ENCODE data around the gene PRPF38A.
"Not testable (repeated sequence)": the region's sequence is repeated elsewhere in the genome, so short reads cannot be mapped to it uniquely, and the experiment has no call there.

PRPF38A gene

DNA sequence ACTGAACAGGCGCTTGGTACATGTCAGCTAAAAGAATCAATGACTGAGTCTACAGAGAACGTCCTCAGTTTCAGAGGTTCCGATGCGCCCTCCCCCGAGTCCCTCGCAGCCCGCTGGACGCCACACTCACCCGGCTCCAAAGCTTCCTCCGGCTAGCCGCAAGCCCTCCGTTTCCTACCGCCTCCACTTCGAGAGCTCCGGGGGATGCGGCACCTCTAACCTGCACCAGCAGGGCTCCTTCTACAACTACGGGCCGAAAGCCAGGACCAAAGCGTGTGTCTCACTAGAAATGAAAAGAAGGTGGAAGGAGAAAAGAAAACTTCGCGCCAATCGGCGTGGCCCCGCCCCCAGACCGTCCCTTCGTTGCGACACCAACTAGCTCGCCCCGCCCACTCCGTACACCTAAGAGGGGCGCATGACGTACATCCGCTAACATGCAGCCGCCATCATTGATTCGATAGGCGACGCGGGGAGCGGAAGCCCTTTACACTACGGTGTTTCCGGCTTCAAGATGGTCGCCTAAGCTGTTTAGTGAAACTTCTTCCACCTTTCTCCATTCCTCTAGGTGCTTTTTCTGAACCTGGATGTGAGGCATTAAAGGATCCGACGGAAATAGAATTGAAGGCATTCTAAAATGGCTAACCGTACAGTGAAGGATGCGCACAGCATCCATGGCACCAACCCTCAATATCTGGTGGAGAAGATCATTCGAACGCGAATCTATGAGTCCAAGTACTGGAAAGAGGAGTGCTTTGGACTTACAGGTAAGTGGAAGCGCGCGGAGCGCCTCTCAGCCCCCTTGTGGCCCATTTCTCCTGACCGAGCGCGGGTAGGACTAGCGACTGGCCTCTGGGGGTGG, at the start of gene PRPF38A, which contains the start of gene ORC1:
Gene PRPF38A (plus strand): TSS at position 487 of the 859 bp plus-strand sequence. CDS start 148 bp downstream, at position 635.
Gene ORC1 (minus strand): TSS at position 308 of the 859 bp plus-strand sequence. CDS start 2,200 bp downstream, outside the sequence.
- DNase-seq: peak; percentile 95

- DNase-seq: no peak
These were observed 49.0 kb upstream of the PRPF38A start for GRCh38 chr1:52355436-52355835.

- DNase-seq: no peak
These were observed 48.4 kb upstream of the PRPF38A start for GRCh38 chr1:52355847-52356505.

- no peak for DNase-seq
These were observed 47.5 kb upstream of the PRPF38A start for GRCh38 chr1:52356818-52357355.

- no peak for DNase-seq
These were observed 47.0 kb upstream of the PRPF38A start for GRCh38 chr1:52357397-52357796.

GRCh38 chr1:52358851-52359497, 45.4 kb upstream of the PRPF38A start:
- no peak for DNase-seq

DNA sequence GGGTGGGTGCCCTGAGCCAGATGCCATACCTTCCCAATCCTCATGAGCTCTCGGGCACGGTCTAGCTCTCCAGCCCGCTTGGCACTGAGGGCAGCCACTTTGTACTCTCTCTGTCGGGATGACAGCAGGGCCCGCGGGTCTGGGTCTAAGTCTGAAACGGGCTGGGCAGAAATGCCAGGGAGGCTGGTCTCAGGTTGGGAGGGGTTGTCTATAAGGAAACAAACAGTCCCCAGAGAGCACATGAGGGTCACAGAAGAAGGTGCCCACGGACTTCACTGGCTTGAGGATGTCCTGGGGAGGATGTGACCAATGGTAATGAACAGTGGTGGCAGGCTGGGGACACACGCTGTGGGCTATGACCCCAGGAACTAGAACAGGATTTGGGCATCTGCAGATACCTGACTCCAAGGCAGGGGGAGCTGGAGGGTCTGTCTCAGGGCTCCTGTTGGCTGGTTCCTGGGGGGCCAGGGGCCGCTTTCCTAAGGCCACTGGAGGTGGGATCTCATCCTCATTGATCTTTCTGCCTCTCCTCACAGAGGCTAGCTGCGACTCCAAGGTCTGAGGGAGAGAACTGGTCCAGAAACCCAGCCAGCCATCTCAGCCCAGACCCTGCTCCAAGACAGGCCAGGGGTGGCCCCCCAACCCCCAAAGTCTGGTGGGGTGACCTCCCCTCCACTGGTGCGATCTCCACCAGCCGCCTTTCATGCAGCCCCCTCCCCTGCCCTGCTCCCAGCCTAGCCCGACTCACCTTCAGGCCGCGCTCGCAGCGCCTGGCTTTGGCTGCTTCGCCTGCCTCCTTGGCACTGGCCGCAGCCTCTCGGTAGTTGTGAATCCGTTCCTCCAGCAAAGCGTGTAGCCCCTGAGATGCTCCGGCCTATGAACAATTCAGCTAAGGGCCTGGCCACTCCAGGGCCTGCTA, 44.5 kb upstream of the PRPF38A start:
- no peak for DNase-seq

GRCh38 chr1:52360595-52360968, 43.8 kb upstream of the PRPF38A start:
- DNase-seq: no peak

GRCh38 chr1:52364235-52364839, 40.1 kb upstream of the PRPF38A start:
- no peak for DNase-seq

- peak; percentile 62 for DNase-seq
These were observed 39.2 kb upstream of the PRPF38A start for GRCh38 chr1:52365071-52365745.

- peak; percentile 97 for DNase-seq
These were observed 38.5 kb upstream of the PRPF38A start, which contains the start of gene CC2D1B for GRCh38 chr1:52365746-52366516. Gene CC2D1B (minus strand): TSS chr1:52366205. CDS start chr1:52364620, 1,585 bp downstream.

GRCh38 chr1:52366517-52366827, 37.9 kb upstream of the PRPF38A start:
- DNase-seq: no peak

DNA sequence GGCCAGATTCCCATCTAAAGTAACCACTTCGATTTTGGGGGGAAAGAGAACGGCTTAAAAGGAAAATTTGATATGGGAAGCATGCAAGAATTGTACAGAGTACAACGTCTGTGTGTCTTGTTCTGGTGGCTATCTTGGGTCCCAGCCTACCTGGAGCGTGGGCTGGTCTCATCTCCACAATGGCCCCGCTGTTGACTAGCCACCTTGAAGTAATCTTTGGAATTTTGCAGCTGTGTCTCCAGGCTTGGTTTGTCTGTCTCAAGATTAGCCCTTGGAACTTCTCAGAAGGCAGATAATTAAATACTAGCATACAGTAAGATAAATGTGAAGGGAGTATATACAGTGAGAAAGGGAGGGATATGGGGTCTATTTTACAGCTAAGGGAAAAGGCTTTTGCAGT, 37.1 kb upstream of the PRPF38A start:
- DNase-seq: no peak

GRCh38 chr1:52368383-52369172, 35.8 kb upstream of the PRPF38A start:
- DNase-seq: peak; percentile 45

DNA sequence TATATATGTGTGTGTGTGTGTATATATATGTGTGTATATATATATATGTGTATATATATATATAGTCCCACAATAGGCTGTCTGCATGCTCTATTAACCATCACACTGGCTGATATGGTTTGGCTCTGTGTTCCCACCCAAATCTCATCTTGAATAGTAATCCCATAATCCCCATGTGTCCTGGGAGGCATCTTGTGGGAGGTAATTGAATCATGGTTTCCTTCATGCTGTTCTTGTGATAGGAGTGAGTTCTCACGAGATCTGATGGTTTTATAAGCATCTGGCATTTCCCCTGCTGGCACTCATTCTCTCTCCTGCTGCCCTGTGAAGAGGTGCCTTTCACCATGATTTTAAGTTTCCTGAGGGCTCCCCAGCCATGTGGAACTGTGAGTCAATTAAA, 34.6 kb upstream of the PRPF38A start:
- not testable (repeated sequence) for DNase-seq

DNA sequence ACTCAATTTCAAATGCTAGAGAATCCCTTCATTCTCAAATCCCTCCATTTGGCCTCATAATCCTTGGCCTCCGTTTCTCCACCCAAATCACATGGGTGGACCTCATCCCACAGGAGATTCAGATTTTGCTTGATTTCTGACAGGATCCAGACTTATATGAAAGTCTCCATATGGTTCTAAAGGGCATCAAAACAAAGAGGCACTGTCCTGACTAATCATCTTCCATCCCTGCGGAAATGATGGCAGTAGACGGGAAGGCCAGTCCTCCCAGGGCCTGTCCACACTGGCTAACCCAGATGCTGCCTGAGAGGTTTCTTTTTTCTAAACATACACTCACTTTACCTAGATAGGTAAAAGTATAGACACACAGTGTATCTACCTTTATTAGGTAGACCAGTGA, 19.0 kb upstream of the PRPF38A start:
- no peak for DNase-seq

GRCh38 chr1:52386458-52386857, 17.9 kb upstream of the PRPF38A start:
- DNase-seq: no peak

DNA sequence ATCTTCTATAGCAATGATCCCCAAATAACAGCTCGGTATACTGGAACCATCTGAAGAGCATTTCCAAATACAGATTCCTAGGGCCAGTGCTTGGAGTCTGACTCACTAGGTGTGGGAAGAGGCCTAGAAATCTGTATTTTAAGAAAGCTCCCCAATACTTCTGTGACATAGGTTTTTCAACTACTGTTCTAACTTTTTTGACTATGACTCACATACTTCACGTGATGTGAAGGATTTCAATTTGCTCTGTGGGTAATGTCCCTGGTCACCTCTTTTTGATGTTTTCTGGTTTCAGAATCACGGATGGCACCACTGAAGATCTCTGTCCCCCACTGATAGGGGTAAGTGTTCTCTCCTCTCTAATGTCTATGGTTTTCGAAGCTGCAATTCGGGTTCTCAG, 11.2 kb upstream of the PRPF38A start:
- no peak for DNase-seq

GRCh38 chr1:52399629-52400028, 4.8 kb upstream of the PRPF38A start:
- DNase-seq: no peak

DNA sequence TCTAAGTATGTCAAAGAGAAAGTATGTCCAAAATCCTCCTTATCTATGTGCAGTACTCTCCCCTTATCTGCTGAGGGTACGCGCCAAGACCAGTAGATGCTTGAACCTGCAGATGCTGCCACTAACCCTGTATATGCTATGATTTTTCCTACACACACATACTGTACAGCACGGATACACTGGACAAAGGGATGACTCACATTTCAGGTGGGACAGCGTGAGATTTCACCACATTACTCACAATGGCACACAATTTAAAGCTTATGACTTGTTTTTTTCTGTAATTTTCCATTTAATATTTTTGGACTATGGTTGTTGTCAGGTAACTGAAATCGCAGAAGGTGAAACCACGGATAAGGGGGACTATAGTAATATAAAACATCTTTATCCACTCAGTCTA, 4.3 kb upstream of the PRPF38A start:
- no peak for DNase-seq

All from kidney glomerular epithelial cell (primary cell).